Panc1 (cell line): Measurements from ENCODE around the gene KDM2A. TPM values are rescaled to one million over a fixed set of nuclear protein-coding genes. Genes with fewer than 3 reads are reported as not detected.

ENCODE experiments used
- ATAC-seq: fragments of 200-7000 bp; cut with Tn5 transposase; 2 replicates; pipeline ENCODE4 v1.9.1; 2020; ENCODE audit warnings: mild to moderate bottlenecking, moderate library complexity
- BruUV-seq: library from RNA; stranded (reverse); fragments of 400-500 nt; replicated peaks from 2 replicates; lab custom pipeline; 2021; lab: Mats Ljungman, UMichigan
- CTCF ChIA-PET: fragments of 300-600 bp; sonication (Branson Sonifier 250); formaldehyde crosslinking; loops from one replicate; lab custom pipeline; 2022; ENCODE audit warnings: antibody characterized with exemption; lab: Charles Lee
- POLR2A ChIA-PET: fragments of 300-600 bp; sonication (Branson Sonifier 250); formaldehyde crosslinking; loops from one replicate; lab custom pipeline; 2022; ENCODE audit warnings: antibody characterized with exemption; lab: Charles Lee
- DNase-seq: peaks from one replicate; pipeline ENCODE4 v3.0.0-alpha.2; 2010; ENCODE audit warnings: low read depth, low spot score
- H3K27ac ChIP-seq: 2 replicates; pipeline ENCODE4 v1.5.1; 2011; ENCODE audit warnings: mild to moderate bottlenecking, low read length, inconsistent platforms
- H3K27me3 ChIP-seq: fragments of 200-500 bp; sonication (Bioruptor generic); 2 replicates; pipeline ENCODE4 v1.6.0; 2014; ENCODE audit warnings: low read length, inconsistent platforms; ENCODE audit not compliant: control insufficient read depth, insufficient read depth
- H3K36me3 ChIP-seq: fragments of 200-500 bp; sonication (Bioruptor generic); 2 replicates; pipeline ENCODE4 v1.5.1; 2014; ENCODE audit warnings: inconsistent platforms, mild to moderate bottlenecking, low read length, moderate library complexity; ENCODE audit not compliant: control insufficient read depth, insufficient read depth
- H3K4me1 ChIP-seq: 2 replicates; pipeline ENCODE4 v1.5.1; 2011; ENCODE audit warnings: inconsistent platforms, mild to moderate bottlenecking, low read length, moderate library complexity; ENCODE audit not compliant: control insufficient read depth, insufficient read depth
- H3K4me3 ChIP-seq, 2 experiments: 2 replicates each; pipeline ENCODE4 v1.5.1; 2011 to 2012; ENCODE audit warnings: low read depth in 2 of 2, low read length in 2 of 2, mild to moderate bottlenecking in 2 of 2, inconsistent platforms in 1 of 2, moderate library complexity in 1 of 2
- H3K9me3 ChIP-seq: fragments of 200-500 bp; sonication (Bioruptor generic); 2 replicates; pipeline ENCODE4 v1.5.1; 2014; ENCODE audit warnings: low read depth, mild to moderate bottlenecking, inconsistent platforms, low read length, moderate library complexity; ENCODE audit not compliant: control insufficient read depth, insufficient read depth
- POLR2AphosphoS5 ChIP-seq: IDR thresholded peaks from 2 replicates; pipeline ENCODE4 v1.6.1; 2012; ENCODE audit warnings: mild to moderate bottlenecking, low read depth, low read length, moderate library complexity
- SIN3A ChIP-seq: IDR thresholded peaks from 2 replicates; pipeline ENCODE4 v1.6.1; 2012; ENCODE audit warnings: low read depth, mild to moderate bottlenecking, low read length, moderate library complexity, borderline replicate concordance; ENCODE audit not compliant: insufficient read depth
- TCF7L2 ChIP-seq: IDR thresholded peaks from 2 replicates; pipeline ENCODE4 v1.6.1; 2011; ENCODE audit warnings: mild to moderate bottlenecking, low read depth, low read length, inconsistent platforms
- in situ Hi-C: cut with HindIII; loops from 2 replicates; pipeline ENCODE4 v1.10.0; 2016; ENCODE audit warnings: low sequenced_read_pairs, low pct_unique_long_range_greater_than_20kb
- intact Hi-C: fragments of 100-400 bp; cut with micrococcal nuclease; formaldehyde crosslinking; loops from one replicate; pipeline ENCODE4 v1.10.0; 2022; ENCODE audit not compliant: unreplicated experiment
- total RNA-seq: library from RNA; stranded (reverse); gene quantifications from one replicate; pipeline ENCODE4 v1.2.1, GENCODE V29; 2021; ENCODE audit not compliant: unreplicated experiment
- TF ChIP-seq, protein P1 (sequence below): fragments of 450-650 bp; IDR thresholded peaks from 2 replicates; pipeline ENCODE4 v1.5.1; 2017; ENCODE audit warnings: mild to moderate bottlenecking
- TF ChIP-seq, protein P2 (sequence below), 2 experiments: IDR thresholded peaks; 2 replicates each; pipeline ENCODE4 v1.6.1; 2011 to 2012; ENCODE audit warnings: low read depth in 2 of 2, control low read depth in 1 of 2, low read length in 1 of 2, mild to moderate bottlenecking in 1 of 2, moderate library complexity in 1 of 2; ENCODE audit not compliant: insufficient read depth in 1 of 2

KDM2A gene
- total RNA-seq, 1 experiment from 2014 or later = 112 TPM

DNA sequence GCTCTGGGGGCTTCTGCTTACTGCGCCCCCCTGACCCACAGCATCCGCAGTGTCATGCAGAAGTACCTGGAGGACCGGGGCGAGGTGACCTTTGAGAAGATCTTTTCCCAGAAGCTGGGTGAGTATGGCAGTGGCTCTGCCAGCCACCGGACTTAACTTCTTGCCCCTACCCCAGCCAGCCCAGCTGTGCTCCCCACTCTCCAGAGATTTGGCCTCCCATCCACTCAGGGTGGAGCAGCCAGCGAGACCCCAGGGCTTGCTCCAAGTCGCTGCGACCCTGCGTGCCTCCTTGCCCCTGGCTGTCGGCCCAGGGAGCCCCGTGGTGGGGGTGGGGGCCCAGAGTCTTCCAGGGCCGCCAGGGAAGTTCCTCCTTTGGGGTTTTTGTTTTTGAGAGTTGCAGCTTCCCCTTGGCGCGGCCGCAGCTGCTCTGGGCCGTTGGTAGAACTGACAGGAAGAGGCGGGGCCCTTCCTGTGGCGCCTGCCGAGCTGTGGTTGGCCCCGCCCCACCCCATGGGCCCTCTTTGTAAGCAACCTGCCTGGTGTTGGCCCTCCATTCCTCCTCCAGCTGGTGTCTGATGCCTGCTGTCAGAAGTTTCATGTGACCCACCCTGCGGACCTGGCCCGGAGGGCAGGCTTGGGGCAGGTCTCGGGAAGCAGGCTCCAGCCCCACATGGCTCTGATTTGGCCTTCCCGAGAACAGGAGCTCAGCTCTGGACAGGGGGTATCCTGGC, 158.3 kb downstream of the KDM2A start:
- Histone ChIP-seq H3K4me1 (peaks cover 14% of the 10 kb centered on the region), H3K9me3 (no peaks in the 10 kb centered on the region), H3K4me3 (no peak overlapping the region), H3K27ac (peak overlapping the region; percentile 57; the same call in 1 of the 2 replicates), H3K36me3 (peaks cover 7% of the 10 kb centered on the region; the same call in 1 of the 2 replicates), H3K27me3 (no peaks in the 10 kb centered on the region)
- POLR2A ChIA-PET = no interaction called here
- no peak for TF ChIP-seq SIN3A
- TF ChIP-seq POLR2AphosphoS5 = no peak
- TF ChIP-seq, protein P1, sequence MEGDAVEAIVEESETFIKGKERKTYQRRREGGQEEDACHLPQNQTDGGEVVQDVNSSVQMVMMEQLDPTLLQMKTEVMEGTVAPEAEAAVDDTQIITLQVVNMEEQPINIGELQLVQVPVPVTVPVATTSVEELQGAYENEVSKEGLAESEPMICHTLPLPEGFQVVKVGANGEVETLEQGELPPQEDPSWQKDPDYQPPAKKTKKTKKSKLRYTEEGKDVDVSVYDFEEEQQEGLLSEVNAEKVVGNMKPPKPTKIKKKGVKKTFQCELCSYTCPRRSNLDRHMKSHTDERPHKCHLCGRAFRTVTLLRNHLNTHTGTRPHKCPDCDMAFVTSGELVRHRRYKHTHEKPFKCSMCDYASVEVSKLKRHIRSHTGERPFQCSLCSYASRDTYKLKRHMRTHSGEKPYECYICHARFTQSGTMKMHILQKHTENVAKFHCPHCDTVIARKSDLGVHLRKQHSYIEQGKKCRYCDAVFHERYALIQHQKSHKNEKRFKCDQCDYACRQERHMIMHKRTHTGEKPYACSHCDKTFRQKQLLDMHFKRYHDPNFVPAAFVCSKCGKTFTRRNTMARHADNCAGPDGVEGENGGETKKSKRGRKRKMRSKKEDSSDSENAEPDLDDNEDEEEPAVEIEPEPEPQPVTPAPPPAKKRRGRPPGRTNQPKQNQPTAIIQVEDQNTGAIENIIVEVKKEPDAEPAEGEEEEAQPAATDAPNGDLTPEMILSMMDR = no peak
- TF ChIP-seq TCF7L2 = no peak
- TF ChIP-seq, protein P2, sequence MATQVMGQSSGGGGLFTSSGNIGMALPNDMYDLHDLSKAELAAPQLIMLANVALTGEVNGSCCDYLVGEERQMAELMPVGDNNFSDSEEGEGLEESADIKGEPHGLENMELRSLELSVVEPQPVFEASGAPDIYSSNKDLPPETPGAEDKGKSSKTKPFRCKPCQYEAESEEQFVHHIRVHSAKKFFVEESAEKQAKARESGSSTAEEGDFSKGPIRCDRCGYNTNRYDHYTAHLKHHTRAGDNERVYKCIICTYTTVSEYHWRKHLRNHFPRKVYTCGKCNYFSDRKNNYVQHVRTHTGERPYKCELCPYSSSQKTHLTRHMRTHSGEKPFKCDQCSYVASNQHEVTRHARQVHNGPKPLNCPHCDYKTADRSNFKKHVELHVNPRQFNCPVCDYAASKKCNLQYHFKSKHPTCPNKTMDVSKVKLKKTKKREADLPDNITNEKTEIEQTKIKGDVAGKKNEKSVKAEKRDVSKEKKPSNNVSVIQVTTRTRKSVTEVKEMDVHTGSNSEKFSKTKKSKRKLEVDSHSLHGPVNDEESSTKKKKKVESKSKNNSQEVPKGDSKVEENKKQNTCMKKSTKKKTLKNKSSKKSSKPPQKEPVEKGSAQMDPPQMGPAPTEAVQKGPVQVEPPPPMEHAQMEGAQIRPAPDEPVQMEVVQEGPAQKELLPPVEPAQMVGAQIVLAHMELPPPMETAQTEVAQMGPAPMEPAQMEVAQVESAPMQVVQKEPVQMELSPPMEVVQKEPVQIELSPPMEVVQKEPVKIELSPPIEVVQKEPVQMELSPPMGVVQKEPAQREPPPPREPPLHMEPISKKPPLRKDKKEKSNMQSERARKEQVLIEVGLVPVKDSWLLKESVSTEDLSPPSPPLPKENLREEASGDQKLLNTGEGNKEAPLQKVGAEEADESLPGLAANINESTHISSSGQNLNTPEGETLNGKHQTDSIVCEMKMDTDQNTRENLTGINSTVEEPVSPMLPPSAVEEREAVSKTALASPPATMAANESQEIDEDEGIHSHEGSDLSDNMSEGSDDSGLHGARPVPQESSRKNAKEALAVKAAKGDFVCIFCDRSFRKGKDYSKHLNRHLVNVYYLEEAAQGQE (IDR thresholded peaks at IDR 0.05; ENCODE audit: insufficient read depth in 1 of 2, low read depth in 2 of 2, low read length in 1 of 2) = no peak
- no TSS peak for BruUV-seq
- intact Hi-C loops (no loop called here), in situ Hi-C loops (no loop called here)
- ATAC-seq (peak; percentile 49), DNase-seq (no peak)
- CTCF ChIA-PET = no interaction called here

DNA sequence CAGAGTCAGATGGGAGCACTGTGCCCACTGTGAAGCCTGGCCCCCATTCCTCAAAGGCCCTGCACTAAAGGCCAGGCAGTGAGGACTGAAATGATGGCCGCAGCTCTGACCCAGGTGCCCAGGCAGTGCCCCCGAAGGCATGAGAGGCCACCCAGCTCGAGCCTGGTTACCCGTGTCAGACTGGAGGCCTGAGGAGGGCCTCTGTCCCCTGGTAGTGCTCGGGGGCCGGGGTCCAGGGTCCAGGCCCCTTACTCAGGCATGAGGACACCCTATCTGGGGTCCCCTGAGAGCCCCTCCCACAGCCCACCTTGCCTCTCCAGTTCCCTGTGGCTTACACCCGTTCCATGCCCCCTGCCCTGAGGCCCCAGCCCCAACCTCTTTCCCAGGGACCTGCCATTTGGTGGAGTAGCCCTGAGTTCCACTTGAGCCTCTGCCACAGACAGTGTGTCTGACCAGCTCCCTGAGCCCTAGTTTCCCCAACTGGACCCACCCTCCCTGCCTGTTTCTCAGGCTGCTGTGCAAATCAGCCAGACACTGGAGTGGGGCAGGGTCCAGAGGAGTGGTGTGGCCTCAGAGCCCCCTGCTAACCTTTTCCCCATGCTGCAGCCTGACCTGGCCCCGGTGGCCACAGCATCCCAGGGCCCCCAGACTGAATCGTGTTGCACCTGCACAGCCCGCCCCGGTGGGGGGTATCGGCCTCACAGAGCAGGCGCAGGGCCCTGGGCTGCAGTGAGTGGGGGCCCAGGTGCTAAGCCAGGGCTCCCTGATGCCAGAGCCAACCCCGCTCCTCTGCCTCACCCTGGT, 159.3 kb downstream of the KDM2A start:
- ChIA-PET CTCF (no interaction called here), POLR2A (no interaction called here)
- no peak for TF ChIP-seq TCF7L2
- TF ChIP-seq, protein P2 (IDR thresholded peaks at IDR 0.05; ENCODE audit: insufficient read depth in 1 of 2, low read depth in 2 of 2, low read length in 1 of 2) = no peak
- TF ChIP-seq POLR2AphosphoS5 = no peak
- peaks cover 7% of the 10 kb centered on the region; the same call in 1 of the 2 replicates for H3K36me3 ChIP-seq
- H3K4me1 ChIP-seq = peaks cover 10% of the 10 kb centered on the region
- H3K9me3 ChIP-seq = no peaks in the 10 kb centered on the region
- in situ Hi-C loops (no loop called here), intact Hi-C loops (no loop called here)
- ATAC-seq = no peak
- no TSS peak for BruUV-seq
- DNase-seq = no peak
- H3K27ac ChIP-seq = 0 out of 2 replicates have a peak overlapping the region, but pooled peaks have one; percentile 7
- no peak overlapping the region for H3K4me3 ChIP-seq
- no peaks in the 10 kb centered on the region for H3K27me3 ChIP-seq
